ENCODE results near the gene LAMTOR2. TPM values are rescaled to one million over a fixed set of nuclear protein-coding genes. Genes with fewer than 3 reads are reported as not detected.
A peak's percentile ranks its signal among the peaks of the same experiment; 100 is the strongest.

Gene LAMTOR2
- total RNA-seq, 1 experiment from 2014 or later: 60.2 TPM

DNA sequence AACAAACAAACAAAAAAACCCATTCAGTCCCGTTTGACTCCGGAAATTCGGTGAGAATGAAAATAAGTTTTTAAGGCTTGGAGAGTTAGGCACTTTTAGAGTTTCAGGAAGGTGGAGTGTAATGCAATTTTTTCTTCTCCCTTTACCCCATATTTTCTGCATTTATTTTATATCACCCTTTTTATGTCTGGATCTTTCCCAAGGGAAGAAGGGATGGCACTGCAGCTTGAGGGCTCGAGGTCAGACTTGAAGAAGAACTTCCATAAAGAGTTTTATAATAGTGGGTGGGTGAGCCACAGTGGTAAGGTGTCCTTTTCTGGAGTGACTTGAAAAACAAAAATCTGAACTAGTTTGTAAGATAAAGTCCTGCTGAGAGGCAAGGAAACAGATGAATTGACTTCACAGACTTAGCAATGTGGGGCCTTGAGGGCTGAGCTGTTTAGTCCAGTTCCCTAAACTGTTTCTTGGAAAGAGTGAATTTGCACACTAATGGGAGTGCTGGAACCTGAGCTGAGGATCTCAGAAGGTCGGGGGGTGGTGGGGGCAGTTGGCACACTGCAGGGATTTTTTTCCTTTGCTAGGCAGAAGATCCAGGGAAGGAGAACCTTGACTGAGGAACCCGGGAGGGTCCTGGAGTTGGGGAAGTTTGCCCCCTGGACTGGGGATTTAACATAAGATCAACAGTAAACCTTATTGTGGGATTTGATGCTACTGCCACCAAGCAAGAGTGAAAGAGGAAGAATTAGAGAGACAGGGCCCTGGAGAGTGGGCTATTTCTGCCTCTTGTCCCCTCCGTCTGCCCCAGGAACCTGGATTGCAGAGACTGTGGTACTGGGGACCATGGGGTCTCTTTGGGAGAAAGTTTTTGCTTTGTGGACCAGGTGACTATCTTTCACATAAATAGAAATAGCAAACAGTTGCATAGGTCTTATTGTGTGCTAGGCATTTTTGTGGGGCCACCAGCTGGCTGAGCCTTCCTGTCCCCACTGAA, 29.5 kb downstream of the LAMTOR2 start (continued):
- TF ChIP-seq RAD21 (IDR thresholded peaks at IDR 0.05; ENCODE audit: low read depth) (no peak), POLR2AphosphoS5 (IDR thresholded peaks at IDR 0.05; ENCODE audit: low read depth, low read length) (no peak)
- TF ChIP-seq, protein P1, sequence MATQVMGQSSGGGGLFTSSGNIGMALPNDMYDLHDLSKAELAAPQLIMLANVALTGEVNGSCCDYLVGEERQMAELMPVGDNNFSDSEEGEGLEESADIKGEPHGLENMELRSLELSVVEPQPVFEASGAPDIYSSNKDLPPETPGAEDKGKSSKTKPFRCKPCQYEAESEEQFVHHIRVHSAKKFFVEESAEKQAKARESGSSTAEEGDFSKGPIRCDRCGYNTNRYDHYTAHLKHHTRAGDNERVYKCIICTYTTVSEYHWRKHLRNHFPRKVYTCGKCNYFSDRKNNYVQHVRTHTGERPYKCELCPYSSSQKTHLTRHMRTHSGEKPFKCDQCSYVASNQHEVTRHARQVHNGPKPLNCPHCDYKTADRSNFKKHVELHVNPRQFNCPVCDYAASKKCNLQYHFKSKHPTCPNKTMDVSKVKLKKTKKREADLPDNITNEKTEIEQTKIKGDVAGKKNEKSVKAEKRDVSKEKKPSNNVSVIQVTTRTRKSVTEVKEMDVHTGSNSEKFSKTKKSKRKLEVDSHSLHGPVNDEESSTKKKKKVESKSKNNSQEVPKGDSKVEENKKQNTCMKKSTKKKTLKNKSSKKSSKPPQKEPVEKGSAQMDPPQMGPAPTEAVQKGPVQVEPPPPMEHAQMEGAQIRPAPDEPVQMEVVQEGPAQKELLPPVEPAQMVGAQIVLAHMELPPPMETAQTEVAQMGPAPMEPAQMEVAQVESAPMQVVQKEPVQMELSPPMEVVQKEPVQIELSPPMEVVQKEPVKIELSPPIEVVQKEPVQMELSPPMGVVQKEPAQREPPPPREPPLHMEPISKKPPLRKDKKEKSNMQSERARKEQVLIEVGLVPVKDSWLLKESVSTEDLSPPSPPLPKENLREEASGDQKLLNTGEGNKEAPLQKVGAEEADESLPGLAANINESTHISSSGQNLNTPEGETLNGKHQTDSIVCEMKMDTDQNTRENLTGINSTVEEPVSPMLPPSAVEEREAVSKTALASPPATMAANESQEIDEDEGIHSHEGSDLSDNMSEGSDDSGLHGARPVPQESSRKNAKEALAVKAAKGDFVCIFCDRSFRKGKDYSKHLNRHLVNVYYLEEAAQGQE (IDR thresholded peaks at IDR 0.05; ENCODE audit: low read depth): no peak

DNA sequence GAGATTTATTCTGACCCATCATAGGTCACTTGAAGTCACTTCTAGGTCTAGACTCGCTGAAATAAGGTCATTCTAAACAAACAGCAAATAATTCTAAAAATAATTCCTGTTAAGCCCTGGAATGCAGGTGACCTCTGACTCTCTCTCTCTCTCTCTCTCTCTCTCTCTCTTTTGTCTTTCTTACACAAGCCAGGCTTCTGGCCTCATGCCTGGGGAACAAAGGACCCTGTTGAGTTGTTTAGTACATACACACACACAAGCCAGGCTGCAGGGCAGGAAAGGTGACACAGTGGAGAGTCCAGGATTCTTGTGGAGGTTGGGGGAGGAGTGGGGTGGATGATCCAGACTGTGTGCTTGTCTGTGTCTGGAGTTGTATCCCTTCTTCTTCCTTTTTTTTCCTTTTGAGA, 31.7 kb downstream of the LAMTOR2 start:
- RAD21 ChIA-PET (ENCODE audit: low non-redundant PET in 1 of 2, low total read pairs in 2 of 2, uncharacterized antibody in 2 of 2, unreplicated experiment in 2 of 2): no interaction called here
- Histone ChIP-seq H3K4me3 (replicated peaks in 1 of 2; ENCODE audit: low read depth in 1 of 2, low read length in 2 of 2) (no peak overlapping the region), H3K27me3 (ENCODE audit: insufficient read depth, low read length) (no peaks in the 10 kb centered on the region), H3K9me3 (ENCODE audit: control insufficient read depth in 1 of 2, insufficient read depth in 1 of 2, low read depth in 1 of 2, low read length in 2 of 2) (no peaks in the 10 kb centered on the region), H3K36me3 (ENCODE audit: control insufficient read depth in 1 of 2, insufficient read depth in 2 of 2, low read length in 2 of 2) (no peaks in the 10 kb centered on the region), H3K9me2 (ENCODE audit: insufficient read depth) (no peaks in the 10 kb centered on the region), H3K79me2 (ENCODE audit: insufficient read depth, low read length) (no peaks in the 10 kb centered on the region), H3K27ac (ENCODE audit: low read depth, low read length) (no peak overlapping the region), H3K4me1 (ENCODE audit: control insufficient read depth in 1 of 2, insufficient read depth in 2 of 2, low read length in 2 of 2) (peaks cover 14 to 38% of the 10 kb centered on the region in 2 experiments; a peak in 3 of 4 replicates), H3K4me2 (ENCODE audit: low read length) (peak overlapping the region; percentile 2; the same call in 1 of the 2 replicates), H4K20me1 (ENCODE audit: insufficient read depth) (no peaks in the 10 kb centered on the region), H2AFZ (ENCODE audit: low read depth, low read length, poor library complexity, severe bottlenecking) (no peak overlapping the region), H3K9ac (ENCODE audit: low read length) (no peak overlapping the region)
- ATAC-seq (no peak), DNase-seq (ENCODE audit: low read depth, low spot score) (no peak)
- intact Hi-C loops (cut with micrococcal nuclease): no loop called here
- POLR2A ChIA-PET: no interaction called here
- TF ChIP-seq RAD21 (IDR thresholded peaks at IDR 0.05; ENCODE audit: low read depth) (no peak), JUND (IDR thresholded peaks at IDR 0.05) (no peak), ELF1 (IDR thresholded peaks at IDR 0.05; ENCODE audit: borderline replicate concordance, low read depth) (no peak), CEBPB (IDR thresholded peaks at IDR 0.05; ENCODE audit: low read depth) (no peak), TCF7L2 (IDR thresholded peaks at IDR 0.05; ENCODE audit: borderline replicate concordance, extremely low read depth, insufficient read depth, insufficient read length) (no peak)
- TF ChIP-seq, protein P2, sequence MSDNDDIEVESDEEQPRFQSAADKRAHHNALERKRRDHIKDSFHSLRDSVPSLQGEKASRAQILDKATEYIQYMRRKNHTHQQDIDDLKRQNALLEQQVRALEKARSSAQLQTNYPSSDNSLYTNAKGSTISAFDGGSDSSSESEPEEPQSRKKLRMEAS (IDR thresholded peaks at IDR 0.05): no peak
- TF ChIP-seq, protein P3, sequence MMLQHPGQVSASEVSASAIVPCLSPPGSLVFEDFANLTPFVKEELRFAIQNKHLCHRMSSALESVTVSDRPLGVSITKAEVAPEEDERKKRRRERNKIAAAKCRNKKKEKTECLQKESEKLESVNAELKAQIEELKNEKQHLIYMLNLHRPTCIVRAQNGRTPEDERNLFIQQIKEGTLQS (IDR thresholded peaks at IDR 0.05): no peak
- no TSS peak for BruUV-seq (replicated peaks)
- CTCF ChIA-PET: no interaction called here

Data from HCT116 (cell line).